Psoas muscle (tissue), 8 donors: ENCODE results near the gene DRP2. TPM values are rescaled to one million over a fixed set of nuclear protein-coding genes. Genes with fewer than 3 reads are reported as not detected.

ENCODE experiments used
- ATAC-seq, 4 donors: fragments of 200-7000 bp; cut with Tn5 transposase; one replicate each; pipeline ENCODE4 v1.9.1; 2020; ENCODE audit warnings: moderate library complexity in 3 of 4, mild to moderate bottlenecking in 2 of 4
- DNase-seq, 2 donors: peaks; one replicate each; pipeline ENCODE4 v3.0.0-alpha.2; 2020
- H3K27ac ChIP-seq: fragments of 200-600 bp; one replicate; pipeline ENCODE4 v1.8.0; 2022
- H3K27me3 ChIP-seq, 3 donors: fragments of 200-600 bp in 1 of 3; one replicate each; pipeline versions ENCODE4 v1.6.1 to v1.8.0; 2013 to 2022; ENCODE audit warnings: low read length in 2 of 3, mild to moderate bottlenecking in 2 of 3, moderate library complexity in 1 of 3; ENCODE audit not compliant: insufficient read depth in 3 of 3
- H3K36me3 ChIP-seq, 2 donors: fragments of 200-600 bp in 1 of 2; one replicate each; pipeline versions ENCODE4 v1.6.1 to v1.8.0; 2013 to 2022; ENCODE audit warnings: low read depth in 1 of 2, mild to moderate bottlenecking in 1 of 2, moderate library complexity in 1 of 2; ENCODE audit not compliant: insufficient read depth in 1 of 2
- H3K4me1 ChIP-seq: fragments of 200-600 bp; one replicate; pipeline ENCODE4 v1.8.0; 2022
- H3K4me3 ChIP-seq: fragments of 200-600 bp; one replicate; pipeline ENCODE4 v1.8.0; 2022; ENCODE audit warnings: mild to moderate bottlenecking
- H3K9me3 ChIP-seq: fragments of 200-600 bp; one replicate; pipeline ENCODE4 v1.8.0; 2022
- WGBS, 3 donors: extraction: QIAGEN DNeasy Blood & Tissue Kit; methylation state at CpG; one replicate each; pipeline versions ENCODE4 v1.1.6 to v1.1.7; 2013; 5-methylcytosine and 5-hydroxymethylcytosine counted together
- intact Hi-C, 2 donors: fragments of 100-400 bp; cut with DNase I; formaldehyde crosslinking; loops; one replicate each; pipeline versions ENCODE4 v1.11.0 to v1.14.2; 2022
- polyA plus RNA-seq, 3 donors: library from polyadenylated mRNA; stranded (reverse); fragments of 200-250 nt; gene quantifications; one replicate each; pipeline ENCODE4 v1.2.3, GENCODE V29; 2013
- total RNA-seq, 4 donors: library from RNA; stranded (reverse); fragmentation: NEBNext Ultra II Directional in 2 of 4; extraction: Animal tissue kit (Norgen Biotek cat#: 25700) in 2 of 4; gene quantifications; one replicate each; pipeline versions ENCODE4 v1.2.1 to v1.2.4, GENCODE V29; 2021 to 2023
- TF ChIP-seq, protein P1 (sequence below): fragments of 200-600 bp; IDR thresholded peaks from one replicate; pipeline ENCODE4 v1.8.0; 2022; ENCODE audit warnings: antibody characterized with exemption
- donor health status: healthy with polysubstance abuse.
- donor health status: DM: no; HTN: no; CAD: no; lungs with moderate emphysema.
- donor health status: Bipolar disorder and iron deficiency.
- donor health status: healthy.
- donor health status: DM: yes; HTN: yes; CAD: no.
- donor health status: DM: no; HTN: no; CAD: no.
- donor health status: DM: no; HTN: no; CAD: no.
- donor health status: DM: yes; HTN: yes; CAD: no.

The DRP2 gene
- total and polyA plus RNA-seq, 7 donors: 0.02 to 0.09 (median 0.06) TPM

DNA sequence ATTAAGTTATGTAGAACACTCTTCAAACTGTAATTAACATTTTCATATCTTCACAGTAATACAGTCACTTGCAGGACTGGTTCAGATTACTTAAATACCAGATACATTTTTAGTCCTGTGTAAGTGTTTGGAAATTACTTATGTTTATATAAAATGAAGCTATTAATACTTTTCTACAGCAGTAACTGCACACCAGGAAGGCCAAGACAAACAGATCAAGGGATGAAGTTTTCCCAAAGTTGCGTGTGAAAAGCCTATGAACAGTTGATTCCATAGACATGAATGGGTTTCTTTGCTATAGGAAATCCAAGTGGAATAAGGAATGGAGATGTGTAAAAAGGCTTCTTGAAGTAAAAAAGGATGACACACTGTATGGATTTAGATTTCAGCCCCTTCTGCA lies 28.9 kb upstream of the DRP2 start:
- ATAC-seq (no peak), DNase-seq (no peak)
- Histone ChIP-seq H3K9me3 (peaks cover 3% of the 10 kb centered on the region), H3K27ac (no peak overlapping the region), H3K4me1 (no peaks in the 10 kb centered on the region), H3K4me3 (no peak overlapping the region), H3K36me3 (no peaks in the 10 kb centered on the region), H3K27me3 (peaks cover 0 to 20% (median 0%) of the 10 kb centered on the region in 3 donors)
- TF ChIP-seq, protein P1, sequence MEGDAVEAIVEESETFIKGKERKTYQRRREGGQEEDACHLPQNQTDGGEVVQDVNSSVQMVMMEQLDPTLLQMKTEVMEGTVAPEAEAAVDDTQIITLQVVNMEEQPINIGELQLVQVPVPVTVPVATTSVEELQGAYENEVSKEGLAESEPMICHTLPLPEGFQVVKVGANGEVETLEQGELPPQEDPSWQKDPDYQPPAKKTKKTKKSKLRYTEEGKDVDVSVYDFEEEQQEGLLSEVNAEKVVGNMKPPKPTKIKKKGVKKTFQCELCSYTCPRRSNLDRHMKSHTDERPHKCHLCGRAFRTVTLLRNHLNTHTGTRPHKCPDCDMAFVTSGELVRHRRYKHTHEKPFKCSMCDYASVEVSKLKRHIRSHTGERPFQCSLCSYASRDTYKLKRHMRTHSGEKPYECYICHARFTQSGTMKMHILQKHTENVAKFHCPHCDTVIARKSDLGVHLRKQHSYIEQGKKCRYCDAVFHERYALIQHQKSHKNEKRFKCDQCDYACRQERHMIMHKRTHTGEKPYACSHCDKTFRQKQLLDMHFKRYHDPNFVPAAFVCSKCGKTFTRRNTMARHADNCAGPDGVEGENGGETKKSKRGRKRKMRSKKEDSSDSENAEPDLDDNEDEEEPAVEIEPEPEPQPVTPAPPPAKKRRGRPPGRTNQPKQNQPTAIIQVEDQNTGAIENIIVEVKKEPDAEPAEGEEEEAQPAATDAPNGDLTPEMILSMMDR: no peak
- intact Hi-C loops: no loop called here
- 74 to 93% (median 89%) methylated on average over 1 of the region's 1 CpG for WGBS, 3 donors

DNA sequence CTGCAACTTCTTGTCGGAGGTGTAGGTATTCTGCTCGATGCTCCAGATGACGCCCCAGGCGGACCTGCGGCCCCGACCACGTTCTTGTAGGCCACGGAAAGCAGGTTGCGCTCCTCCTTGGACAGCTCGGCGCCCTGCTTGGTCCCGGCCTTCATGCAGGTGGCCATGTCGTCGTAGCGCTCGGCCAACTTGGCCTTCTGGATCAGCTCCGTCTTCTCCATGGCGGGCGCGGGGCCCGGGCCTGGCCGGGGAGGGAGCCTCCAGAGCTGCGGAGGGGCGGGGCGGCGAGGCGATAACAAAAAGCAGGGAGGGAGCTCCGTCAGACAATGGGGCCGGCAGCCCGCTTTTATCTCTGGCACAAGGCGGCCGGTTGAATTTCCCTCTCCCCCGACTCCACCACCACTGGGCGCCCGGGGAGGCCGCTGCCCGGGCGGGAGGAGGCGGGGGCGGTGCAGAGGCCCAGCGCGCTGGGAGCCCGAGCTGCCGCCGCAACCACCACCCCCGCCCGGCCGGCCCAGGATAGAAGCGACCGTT lies 28.3 kb upstream of the DRP2 start:
- ATAC-seq: peak in 2 of 4 donors; percentile 52 to 63
- Histone ChIP-seq H3K36me3 (no peaks in the 10 kb centered on the region), H3K9me3 (peaks cover 3% of the 10 kb centered on the region), H3K27me3 (peaks cover 0 to 21% (median 0%) of the 10 kb centered on the region in 3 donors), H3K4me3 (peak overlapping the region; percentile 51), H3K4me1 (no peaks in the 10 kb centered on the region), H3K27ac (no peak overlapping the region)
- peak in 1 of 2 donors; percentile 16 for DNase-seq
- WGBS, 3 donors: 17 to 29% (median 23%) methylated on average over 30 to 48 of the region's 50 CpGs
- intact Hi-C loops: no loop called here
- TF ChIP-seq, protein P1: no peak

DNA sequence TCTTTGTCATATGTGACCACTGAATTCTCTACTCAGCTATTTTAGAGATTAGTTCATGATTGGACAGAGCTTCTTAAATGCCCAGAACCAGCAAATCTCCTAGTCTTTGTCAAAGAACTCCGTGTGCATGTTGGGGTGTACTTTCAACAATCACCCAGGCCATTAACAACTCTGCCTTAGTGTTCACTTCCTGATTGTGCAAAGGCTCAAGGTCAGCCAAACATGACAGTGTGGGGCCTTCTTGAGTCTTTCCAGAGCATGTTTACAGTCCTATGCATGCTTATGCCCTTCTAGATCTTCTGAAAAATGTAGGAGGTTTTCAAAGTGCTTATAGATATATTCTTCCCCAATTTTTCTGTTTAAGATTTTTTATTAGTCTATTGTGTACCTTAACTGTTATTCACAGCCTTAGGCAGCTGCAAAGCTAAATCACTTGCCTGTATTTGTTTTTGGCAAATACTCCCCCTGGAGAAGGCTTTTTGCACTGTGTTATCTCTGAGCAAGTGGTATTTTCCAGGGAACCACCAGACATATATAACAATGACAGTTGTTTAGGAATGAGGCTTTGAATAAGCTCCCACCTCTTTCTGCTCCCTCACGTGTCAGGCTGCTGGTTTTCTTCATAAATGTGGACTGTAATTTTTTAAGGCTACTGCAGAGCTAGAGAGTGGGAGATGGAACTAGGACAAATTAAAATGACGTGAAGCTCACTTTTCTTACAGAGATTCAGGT lies 24.0 kb upstream of the DRP2 start:
- peaks cover 0 to 17% (median 0%) of the 10 kb centered on the region in 3 donors for H3K27me3 ChIP-seq
- no peak overlapping the region for H3K27ac ChIP-seq
- no peaks in the 10 kb centered on the region for H3K4me1 ChIP-seq
- H3K4me3 ChIP-seq: no peak overlapping the region
- intact Hi-C loops: no loop called here
- H3K9me3 ChIP-seq: peaks cover 3% of the 10 kb centered on the region
- ATAC-seq: no peak
- WGBS, 3 donors: 53 to 72% (median 64%) methylated on average over 3 of the region's 3 CpGs
- no peaks in the 10 kb centered on the region for H3K36me3 ChIP-seq
- TF ChIP-seq, protein P1: no peak
- DNase-seq: no peak

DNA sequence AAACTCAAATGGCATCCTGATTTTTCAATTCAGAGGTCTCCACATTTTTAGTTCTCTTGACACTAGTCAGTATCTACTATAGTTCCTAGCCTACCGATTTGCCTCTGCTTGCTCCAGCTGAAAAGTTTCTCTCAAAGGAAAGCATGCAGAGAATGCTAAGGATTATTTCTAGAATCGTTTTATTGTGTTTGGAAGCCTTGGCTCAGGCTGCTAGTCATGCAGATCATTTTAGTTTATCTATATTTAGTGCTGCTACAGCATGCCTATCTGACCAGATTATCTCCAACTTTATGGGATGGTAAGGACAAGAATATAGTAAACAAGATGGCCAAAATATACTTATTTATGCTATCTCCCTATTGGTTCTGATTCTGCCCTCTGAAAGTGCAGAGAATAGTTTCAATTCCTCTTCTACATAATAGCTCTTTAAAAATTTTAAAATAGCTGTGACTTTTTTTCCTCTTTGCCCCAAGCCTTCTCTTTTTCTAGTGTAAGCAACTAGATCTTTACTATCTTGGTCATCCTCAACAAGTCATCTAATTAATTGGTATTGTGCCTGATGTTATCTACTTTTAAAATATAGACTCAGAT lies 15.7 kb upstream of the DRP2 start:
- ATAC-seq (no peak), DNase-seq (no peak)
- TF ChIP-seq, protein P1: no peak
- intact Hi-C loops: loop anchor here in 1 of 2 donors (10.0 kb wide), 1 partner anchor 61 kb away; no protein-coding TSS in a partner anchor
- H3K9me3 ChIP-seq: no peaks in the 10 kb centered on the region
- no peak overlapping the region for H3K27ac ChIP-seq
- 12 to 24% (median 23%) methylated on average over 2 of the region's 2 CpGs for WGBS, 3 donors
- no peak overlapping the region for H3K4me3 ChIP-seq
- no peaks in the 10 kb centered on the region for H3K4me1 ChIP-seq
- peaks cover 0 to 6% (median 0%) of the 10 kb centered on the region in 3 donors for H3K27me3 ChIP-seq
- no peaks in the 10 kb centered on the region for H3K36me3 ChIP-seq
